ENCODE results near the gene SST. TPM values are rescaled to one million over a fixed set of nuclear protein-coding genes. Genes with fewer than 3 reads are reported as not detected.
A peak's percentile ranks its signal among the peaks of the same experiment; 100 is the strongest.

Gene SST
- total RNA-seq: 52.5 and 84.3 TPM in 2 replicates
- long read RNA-seq, transcript SST-201 (2 exons, 618 nt): major isoform, 5 of 7 reads
- long read RNA-seq, partial matches to known transcripts: 0 of 7 reads
- long read RNA-seq, other reads (novel, unspliced or antisense): 2 of 7 reads

- no peak for TF ChIP-seq CTCF (IDR thresholded peaks at IDR 0.05; ENCODE audit: unreplicated experiment)
- DNase-seq (ENCODE audit: low spot score, unreplicated experiment): peak; percentile 73
- Mint-ChIP-seq H3K36me3 (ENCODE audit: insufficient read depth) (no peaks in the 10 kb centered on the region), H3K27ac (no peak within 1 kb of the TSS), H3K9me3 (ENCODE audit: low read depth) (no peaks in the 10 kb centered on the region), H3K4me1 (ENCODE audit: low read depth) (peaks cover 8% of the 10 kb centered on the region), H3K27me3 (peaks cover 70% of the 10 kb centered on the region), H3K4me3 (ENCODE audit: low read depth) (no peak within 1 kb of the TSS)
These were observed at the start of gene SST for GRCh38 chr3:187669675-187670504. SST (minus strand) TSS chr3:187670394; CDS start chr3:187670291, 103 bp downstream.

GRCh38 chr3:187719628-187720336 is 49.6 kb upstream of the SST start:
- Mint-ChIP-seq H3K36me3 (ENCODE audit: insufficient read depth) (peaks cover 21% of the 10 kb centered on the region), H3K27ac (no peak overlapping the region), H3K9me3 (ENCODE audit: low read depth) (no peaks in the 10 kb centered on the region), H3K4me3 (ENCODE audit: low read depth) (no peak overlapping the region), H3K27me3 (peaks cover 38% of the 10 kb centered on the region), H3K4me1 (ENCODE audit: low read depth) (peaks cover 15% of the 10 kb centered on the region)
- TF ChIP-seq CTCF (IDR thresholded peaks at IDR 0.05; ENCODE audit: unreplicated experiment): no peak
- DNase-seq (ENCODE audit: low spot score, unreplicated experiment): no peak

GRCh38 chr3:187718802-187719201 is 48.6 kb upstream of the SST start:
- no peak overlapping the region for H3K27ac Mint-ChIP-seq
- H3K9me3 Mint-ChIP-seq (ENCODE audit: low read depth): no peaks in the 10 kb centered on the region
- peaks cover 15% of the 10 kb centered on the region for H3K4me1 Mint-ChIP-seq (ENCODE audit: low read depth)
- peaks cover 13% of the 10 kb centered on the region for H3K36me3 Mint-ChIP-seq (ENCODE audit: insufficient read depth)
- TF ChIP-seq CTCF (IDR thresholded peaks at IDR 0.05; ENCODE audit: unreplicated experiment): no peak
- H3K4me3 Mint-ChIP-seq (ENCODE audit: low read depth): no peak overlapping the region
- no peak for DNase-seq (ENCODE audit: low spot score, unreplicated experiment)
- peaks cover 42% of the 10 kb centered on the region for H3K27me3 Mint-ChIP-seq

GRCh38 chr3:187717572-187717971 is 47.4 kb upstream of the SST start:
- H3K9me3 Mint-ChIP-seq (ENCODE audit: low read depth): no peaks in the 10 kb centered on the region
- H3K27me3 Mint-ChIP-seq: peaks cover 42% of the 10 kb centered on the region
- no peak overlapping the region for H3K27ac Mint-ChIP-seq
- H3K36me3 Mint-ChIP-seq (ENCODE audit: insufficient read depth): peaks cover 9% of the 10 kb centered on the region
- H3K4me3 Mint-ChIP-seq (ENCODE audit: low read depth): no peak overlapping the region
- no peak for TF ChIP-seq CTCF (IDR thresholded peaks at IDR 0.05; ENCODE audit: unreplicated experiment)
- H3K4me1 Mint-ChIP-seq (ENCODE audit: low read depth): peaks cover 15% of the 10 kb centered on the region
- DNase-seq (ENCODE audit: low spot score, unreplicated experiment): no peak

- TF ChIP-seq CTCF (IDR thresholded peaks at IDR 0.05; ENCODE audit: unreplicated experiment): peak; percentile 91
- H3K27ac Mint-ChIP-seq: no peak overlapping the region
- peaks cover 4% of the 10 kb centered on the region for H3K4me1 Mint-ChIP-seq (ENCODE audit: low read depth)
- peaks cover 36% of the 10 kb centered on the region for H3K27me3 Mint-ChIP-seq
- no peaks in the 10 kb centered on the region for H3K36me3 Mint-ChIP-seq (ENCODE audit: insufficient read depth)
- peak; percentile 69 for DNase-seq (ENCODE audit: low spot score, unreplicated experiment)
- no peaks in the 10 kb centered on the region for H3K9me3 Mint-ChIP-seq (ENCODE audit: low read depth)
- H3K4me3 Mint-ChIP-seq (ENCODE audit: low read depth): no peak overlapping the region
These were observed 44.3 kb upstream of the SST start for GRCh38 chr3:187714404-187714979.

All from progenitor cell of endocrine pancreas (in vitro differentiated cells).